Astrocyte (in vitro differentiated cells and primary cell): ENCODE data around the gene DDX1. TPM values are rescaled to one million over a fixed set of nuclear protein-coding genes. Genes with fewer than 3 reads are reported as not detected.

ENCODE experiments used
- DNase-seq: peaks from one replicate; pipeline ENCODE4 v3.0.0-alpha.2; 2010; ENCODE audit warnings: low read depth
- FAIRE-seq: peaks from 2 replicates; lab custom pipeline; 2011; peaks lifted over from hg19 to GRCh38; lab: Jason Lieb, UNC
- H2AFZ ChIP-seq: 2 replicates; pipeline ENCODE4 v1.6.0; 2012; ENCODE audit warnings: low read depth, low read length, inconsistent platforms
- H3K27ac ChIP-seq: 2 replicates; pipeline ENCODE4 v1.5.1; 2011; ENCODE audit warnings: low read depth, low read length, inconsistent platforms
- H3K27me3 ChIP-seq: 2 replicates; pipeline ENCODE4 v1.6.0; 2011; ENCODE audit warnings: low read length, inconsistent platforms; ENCODE audit not compliant: insufficient read depth
- H3K36me3 ChIP-seq: 2 replicates; pipeline ENCODE4 v1.5.1; 2011; ENCODE audit warnings: low read length, inconsistent platforms; ENCODE audit not compliant: insufficient read depth
- H3K4me1 ChIP-seq: 2 replicates; pipeline ENCODE4 v1.5.1; 2011; ENCODE audit warnings: low read length, inconsistent platforms; ENCODE audit not compliant: insufficient read depth
- H3K4me2 ChIP-seq: 2 replicates; pipeline ENCODE4 v1.6.0; 2012; ENCODE audit warnings: low read length, inconsistent platforms
- H3K4me3 ChIP-seq: 2 replicates; pipeline ENCODE4 v1.5.1; 2011; ENCODE audit warnings: low read depth, mild to moderate bottlenecking, low read length, inconsistent platforms; ENCODE audit not compliant: insufficient read depth
- H3K79me2 ChIP-seq: 2 replicates; pipeline ENCODE4 v1.6.0; 2012; ENCODE audit warnings: mild to moderate bottlenecking, low read length, inconsistent platforms; ENCODE audit not compliant: insufficient read depth
- H3K9ac ChIP-seq: 2 replicates; pipeline ENCODE4 v1.6.0; 2012; ENCODE audit warnings: mild to moderate bottlenecking, low read length, inconsistent platforms
- H3K9me3 ChIP-seq: 2 replicates; pipeline ENCODE4 v1.5.1; 2012; ENCODE audit warnings: low read depth, mild to moderate bottlenecking, low read length, inconsistent platforms; ENCODE audit not compliant: insufficient read depth
- H4K20me1 ChIP-seq: 2 replicates; pipeline ENCODE4 v1.6.0; 2012; ENCODE audit warnings: low read length, inconsistent platforms; ENCODE audit not compliant: insufficient read depth
- H3K27ac Mint-ChIP-seq: one replicate; pipeline ENCODE4 v1.8.0; 2021; ENCODE audit warnings: mild to moderate bottlenecking, mixed read lengths; ENCODE audit not compliant: unreplicated experiment
- H3K27me3 Mint-ChIP-seq: one replicate; pipeline ENCODE4 v1.8.0; 2021; ENCODE audit warnings: low read depth, mixed read lengths; ENCODE audit not compliant: unreplicated experiment
- H3K36me3 Mint-ChIP-seq: one replicate; pipeline ENCODE4 v1.8.0; 2021; ENCODE audit warnings: low read depth, mixed read lengths; ENCODE audit not compliant: unreplicated experiment
- H3K4me1 Mint-ChIP-seq: one replicate; pipeline ENCODE4 v1.8.0; 2021; ENCODE audit warnings: low read depth, mixed read lengths; ENCODE audit not compliant: unreplicated experiment
- H3K4me3 Mint-ChIP-seq: one replicate; pipeline ENCODE4 v1.8.0; 2021; ENCODE audit warnings: mild to moderate bottlenecking, moderate library complexity, mixed read lengths; ENCODE audit not compliant: unreplicated experiment
- H3K9me3 Mint-ChIP-seq: one replicate; pipeline ENCODE4 v1.8.0; 2021; ENCODE audit warnings: mild to moderate bottlenecking, mixed read lengths; ENCODE audit not compliant: unreplicated experiment
- EZH2 ChIP-seq: IDR thresholded peaks from 2 replicates; pipeline ENCODE4 v1.6.1; 2012; ENCODE audit warnings: mild to moderate bottlenecking, low read length, inconsistent platforms; ENCODE audit not compliant: insufficient read depth
- total RNA-seq: library from RNA; stranded (reverse); gene quantifications from 2 replicates; pipeline ENCODE4 v1.2.1, GENCODE V29; 2021
- TF ChIP-seq, protein P1 (sequence below): IDR thresholded peaks from 2 replicates; pipeline ENCODE4 v1.5.1; 2011; ENCODE audit warnings: low read depth, mild to moderate bottlenecking, inconsistent platforms, low read length, moderate library complexity; ENCODE audit not compliant: insufficient read depth

Gene DDX1
- total RNA-seq, 1 donor from 2014 or later, result 146 TPM

DNA sequence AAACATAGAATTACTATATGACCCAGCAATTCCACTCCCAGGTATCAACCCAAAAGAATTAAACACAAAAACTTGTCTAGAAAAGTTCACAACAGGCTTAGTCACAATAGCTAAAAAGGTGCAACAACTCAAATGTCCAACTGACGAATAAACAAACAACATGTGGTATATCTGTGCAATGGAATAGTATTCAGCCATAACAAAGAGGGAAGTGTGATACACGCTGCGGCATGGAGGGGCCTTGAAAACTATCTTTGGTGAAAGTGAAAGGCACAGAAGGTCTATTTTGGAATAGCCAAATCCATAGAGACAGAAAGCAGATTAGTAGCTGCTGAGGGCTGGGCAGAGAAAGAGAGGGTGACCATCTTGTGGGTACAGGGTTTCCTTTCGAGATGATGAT, 72.1 kb downstream of the DDX1 start:
- H3K9ac ChIP-seq, result no peak overlapping the region
- H3K9me3 ChIP-seq, result peaks cover 4% of the 10 kb centered on the region
- no peak overlapping the region for H3K27ac Mint-ChIP-seq
- peaks cover 10% of the 10 kb centered on the region for H3K9me3 Mint-ChIP-seq
- peaks cover 16% of the 10 kb centered on the region for H3K4me1 Mint-ChIP-seq
- no peaks in the 10 kb centered on the region for H3K79me2 ChIP-seq
- H3K4me3 Mint-ChIP-seq, result no peak overlapping the region
- no peak for FAIRE-seq
- no peak for DNase-seq
- H3K4me3 ChIP-seq, result no peak overlapping the region
- H3K4me2 ChIP-seq, result no peak overlapping the region
- TF ChIP-seq, protein P1, sequence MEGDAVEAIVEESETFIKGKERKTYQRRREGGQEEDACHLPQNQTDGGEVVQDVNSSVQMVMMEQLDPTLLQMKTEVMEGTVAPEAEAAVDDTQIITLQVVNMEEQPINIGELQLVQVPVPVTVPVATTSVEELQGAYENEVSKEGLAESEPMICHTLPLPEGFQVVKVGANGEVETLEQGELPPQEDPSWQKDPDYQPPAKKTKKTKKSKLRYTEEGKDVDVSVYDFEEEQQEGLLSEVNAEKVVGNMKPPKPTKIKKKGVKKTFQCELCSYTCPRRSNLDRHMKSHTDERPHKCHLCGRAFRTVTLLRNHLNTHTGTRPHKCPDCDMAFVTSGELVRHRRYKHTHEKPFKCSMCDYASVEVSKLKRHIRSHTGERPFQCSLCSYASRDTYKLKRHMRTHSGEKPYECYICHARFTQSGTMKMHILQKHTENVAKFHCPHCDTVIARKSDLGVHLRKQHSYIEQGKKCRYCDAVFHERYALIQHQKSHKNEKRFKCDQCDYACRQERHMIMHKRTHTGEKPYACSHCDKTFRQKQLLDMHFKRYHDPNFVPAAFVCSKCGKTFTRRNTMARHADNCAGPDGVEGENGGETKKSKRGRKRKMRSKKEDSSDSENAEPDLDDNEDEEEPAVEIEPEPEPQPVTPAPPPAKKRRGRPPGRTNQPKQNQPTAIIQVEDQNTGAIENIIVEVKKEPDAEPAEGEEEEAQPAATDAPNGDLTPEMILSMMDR, result no peak
- no peak for TF ChIP-seq EZH2
- H4K20me1 ChIP-seq, result no peaks in the 10 kb centered on the region
- peaks cover 15% of the 10 kb centered on the region for H3K27me3 Mint-ChIP-seq
- no peaks in the 10 kb centered on the region for H3K36me3 Mint-ChIP-seq
- peaks cover 8% of the 10 kb centered on the region for H3K4me1 ChIP-seq
- no peak overlapping the region for H2AFZ ChIP-seq
- peaks cover 4% of the 10 kb centered on the region for H3K27me3 ChIP-seq
- no peaks in the 10 kb centered on the region for H3K36me3 ChIP-seq
- H3K27ac ChIP-seq, result no peak overlapping the region

DNA sequence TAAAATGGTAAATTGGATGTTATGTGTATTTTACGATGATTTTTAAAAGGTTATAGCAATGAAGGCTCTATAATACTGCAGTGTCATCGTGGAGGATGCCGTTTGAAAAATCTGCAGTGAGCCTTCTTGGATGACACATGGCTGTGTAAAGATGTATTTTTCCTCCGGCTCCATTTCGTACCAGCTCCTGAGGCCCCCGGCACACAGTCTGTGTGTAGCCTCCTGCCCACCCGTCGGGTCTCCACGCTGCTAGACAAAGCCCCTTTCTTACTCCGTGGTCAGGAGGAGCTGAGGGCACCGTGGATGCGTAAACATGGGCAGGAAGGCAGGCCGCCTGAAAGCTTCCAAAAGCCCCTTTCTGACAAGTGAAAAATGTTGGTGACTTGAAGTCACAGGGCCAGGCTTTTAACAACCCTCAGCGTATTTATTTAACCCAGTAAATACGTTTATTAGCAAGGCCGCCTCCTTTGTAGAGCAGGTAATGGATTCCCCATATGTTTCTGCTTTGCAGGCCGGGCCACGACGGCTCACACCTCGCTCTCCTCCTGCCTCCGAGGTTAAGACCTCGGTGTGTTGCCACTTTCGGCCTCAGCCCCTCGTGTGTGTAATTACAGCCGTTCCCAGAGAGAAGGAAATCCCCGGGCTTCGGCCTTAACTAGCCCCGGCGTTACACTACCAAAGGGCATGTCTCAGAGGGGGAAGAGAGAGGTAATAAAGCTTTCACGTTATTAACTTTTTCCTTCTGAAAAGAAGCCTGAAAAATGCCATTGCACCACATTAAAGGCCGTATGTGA, 72.8 kb downstream of the DDX1 start:
- no peaks in the 10 kb centered on the region for H3K36me3 Mint-ChIP-seq
- no peak overlapping the region for H3K9ac ChIP-seq
- no peak overlapping the region for H3K27ac ChIP-seq
- TF ChIP-seq, protein P1, result no peak
- no peak for TF ChIP-seq EZH2
- H3K27me3 ChIP-seq, result peaks cover 4% of the 10 kb centered on the region
- no peaks in the 10 kb centered on the region for H3K79me2 ChIP-seq
- H2AFZ ChIP-seq, result no peak overlapping the region
- H3K4me3 ChIP-seq, result no peak overlapping the region
- FAIRE-seq, result no peak
- no peak overlapping the region for H3K4me3 Mint-ChIP-seq
- peaks cover 19% of the 10 kb centered on the region for H3K4me1 Mint-ChIP-seq
- no peak overlapping the region for H3K4me2 ChIP-seq
- no peak overlapping the region for H3K27ac Mint-ChIP-seq
- DNase-seq, result no peak
- H3K36me3 ChIP-seq, result no peaks in the 10 kb centered on the region
- H3K9me3 ChIP-seq, result peaks cover 4% of the 10 kb centered on the region
- H3K27me3 Mint-ChIP-seq, result peaks cover 12% of the 10 kb centered on the region
- H4K20me1 ChIP-seq, result no peaks in the 10 kb centered on the region
- peaks cover 9% of the 10 kb centered on the region for H3K9me3 Mint-ChIP-seq
- H3K4me1 ChIP-seq, result peaks cover 8% of the 10 kb centered on the region
